DMS153 treated with DMSO at 0.1 percent for 48 hours (cell line): ENCODE data around the gene HACL1.

Source experiments
- DNase-seq: peaks from one replicate; lab custom pipeline; 2025; ENCODE audit not compliant: unreplicated experiment; lab: John Stamatoyannopoulos, UW

The HACL1 gene

DNA sequence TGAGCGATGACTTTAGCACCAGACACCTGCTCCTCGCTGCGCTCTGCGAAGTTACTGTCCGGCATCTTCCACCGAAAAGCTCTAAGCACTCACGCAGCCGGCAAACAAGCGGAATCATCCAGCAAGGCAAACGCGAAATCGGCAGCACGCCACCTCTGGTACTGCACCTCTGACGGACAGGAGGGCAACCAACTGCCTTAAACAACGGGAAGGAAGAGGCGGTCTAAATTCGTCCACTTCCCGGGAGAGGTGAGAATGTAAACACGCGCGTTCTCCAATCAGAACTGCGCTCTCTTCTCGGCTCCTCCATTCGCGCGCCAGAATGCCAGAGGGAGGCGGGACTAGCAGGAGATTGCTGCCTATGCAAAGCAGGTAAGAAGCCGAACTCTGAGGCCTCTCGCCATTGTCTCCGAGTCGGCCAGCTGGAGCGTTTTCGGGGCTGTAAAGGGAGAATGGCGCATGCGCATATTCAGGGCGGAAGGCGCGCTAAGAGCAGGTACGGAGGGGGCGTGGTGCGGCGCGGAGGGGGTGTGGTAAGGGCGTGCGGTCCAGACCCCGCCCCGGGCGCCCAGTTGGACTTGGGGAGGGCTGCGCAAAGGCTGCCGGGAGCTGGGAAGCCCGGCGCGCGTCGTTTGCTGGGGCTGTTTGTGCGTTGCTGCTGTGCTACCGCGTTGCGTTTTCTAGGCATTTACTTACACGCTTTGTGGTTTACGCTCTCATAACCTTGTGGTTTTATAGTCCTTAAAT lies at the start of gene HACL1, which contains the start of gene BTD:
HACL1 (minus strand) TSS at position 171 of the 747 bp plus-strand sequence; CDS start at position 65, 106 bp downstream.
BTD (plus strand) TSS at position 347 of the 747 bp plus-strand sequence. CDS start 33,695 bp downstream, outside the sequence.
- no peak for DNase-seq

DNA sequence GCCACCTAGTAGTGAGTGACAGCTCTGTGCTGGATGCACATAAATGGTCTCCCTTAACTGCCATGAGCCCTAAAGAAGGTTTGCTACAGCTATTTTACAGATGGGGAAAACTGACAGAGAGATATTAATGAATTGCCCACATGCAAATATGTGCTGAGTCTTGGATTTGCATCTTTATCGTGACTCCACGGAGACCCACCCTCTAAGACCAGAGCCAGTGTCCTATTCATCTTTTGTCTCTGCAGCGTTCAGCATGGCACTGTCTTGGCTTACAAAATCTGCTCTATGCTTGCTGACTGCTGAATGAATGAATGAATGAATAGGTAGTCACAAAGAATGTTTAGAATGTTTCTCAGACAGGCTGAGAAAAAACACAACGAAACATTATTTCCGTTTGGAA lies 48.5 kb upstream of the HACL1 start:
- no peak for DNase-seq

DNA sequence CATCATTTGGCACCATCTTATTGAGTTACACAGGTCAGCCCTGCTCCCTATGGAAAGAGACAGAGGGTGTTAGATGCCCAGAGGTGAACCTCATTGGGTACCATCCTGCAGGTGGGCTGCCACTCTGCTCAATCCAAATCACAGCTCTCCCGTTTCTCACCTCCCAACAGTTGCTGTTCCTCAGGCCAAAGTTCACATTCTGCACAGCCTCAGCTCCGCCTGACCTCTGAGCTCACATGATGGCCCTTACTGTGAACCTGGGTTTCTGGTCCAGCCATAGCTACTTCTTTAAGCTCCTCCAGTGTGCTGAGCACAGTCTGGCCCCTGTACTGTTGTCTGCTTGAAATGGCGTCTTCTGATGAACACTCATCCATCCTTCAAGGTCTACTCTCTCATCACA lies 48.0 kb upstream of the HACL1 start:
- no peak for DNase-seq

DNA sequence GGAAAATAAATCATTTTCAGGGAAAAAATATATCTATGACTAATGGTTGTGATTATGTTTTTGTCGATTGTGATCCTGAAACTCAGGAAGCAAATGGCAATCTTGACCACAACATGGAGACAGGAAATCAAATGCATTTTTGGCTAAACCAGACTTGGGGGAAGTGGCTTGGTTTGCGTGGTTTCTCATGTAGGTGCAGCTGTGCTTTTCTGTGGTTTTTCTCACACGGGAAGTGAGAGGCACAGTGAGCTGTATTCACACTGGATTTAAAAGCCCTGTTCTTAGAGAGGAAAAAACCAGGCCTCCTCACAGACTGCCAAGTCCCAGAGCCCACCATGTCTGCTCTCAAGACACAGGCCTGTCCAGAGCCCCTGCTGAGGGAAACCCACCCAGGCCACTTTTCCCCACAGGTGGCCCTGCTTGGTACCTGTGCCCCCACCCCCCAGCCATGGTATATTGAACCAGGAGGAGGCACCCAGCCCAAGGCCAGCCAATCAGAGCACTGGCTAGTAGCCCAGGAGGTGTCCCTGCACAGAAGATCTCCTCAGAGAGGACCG lies 46.3 kb upstream of the HACL1 start:
- DNase-seq: no peak

DNA sequence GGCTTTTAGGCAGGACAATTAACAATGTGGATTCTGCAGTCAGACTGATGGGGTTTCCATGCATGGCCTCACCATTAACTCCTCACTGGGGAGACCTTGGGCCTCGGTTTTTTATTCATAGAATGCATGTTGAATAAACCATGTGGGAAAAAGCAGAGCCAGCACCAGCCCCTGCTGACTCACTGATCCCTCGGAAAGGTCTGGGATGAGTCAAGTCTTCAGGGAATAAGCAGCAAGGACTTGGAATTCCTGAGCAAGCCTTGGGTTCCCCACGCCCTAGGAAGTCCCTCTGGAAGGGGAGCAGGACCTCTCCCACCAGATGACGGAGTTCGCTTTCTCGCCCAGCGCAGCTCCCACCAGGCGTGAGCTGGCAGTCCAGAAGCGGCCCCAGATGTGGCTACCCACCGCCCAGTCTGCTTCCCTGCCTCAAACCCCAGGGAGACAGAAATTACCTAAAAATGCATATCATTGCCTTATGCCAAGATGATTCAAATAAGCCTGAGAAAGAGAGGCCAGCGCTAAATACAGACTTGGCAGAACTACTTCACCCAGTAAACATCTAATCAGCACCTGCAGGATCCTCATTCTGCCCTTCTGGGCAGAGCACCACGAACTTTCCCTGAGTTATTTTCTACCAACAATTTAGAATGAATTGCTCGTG lies 45.6 kb upstream of the HACL1 start:
- no peak for DNase-seq

DNA sequence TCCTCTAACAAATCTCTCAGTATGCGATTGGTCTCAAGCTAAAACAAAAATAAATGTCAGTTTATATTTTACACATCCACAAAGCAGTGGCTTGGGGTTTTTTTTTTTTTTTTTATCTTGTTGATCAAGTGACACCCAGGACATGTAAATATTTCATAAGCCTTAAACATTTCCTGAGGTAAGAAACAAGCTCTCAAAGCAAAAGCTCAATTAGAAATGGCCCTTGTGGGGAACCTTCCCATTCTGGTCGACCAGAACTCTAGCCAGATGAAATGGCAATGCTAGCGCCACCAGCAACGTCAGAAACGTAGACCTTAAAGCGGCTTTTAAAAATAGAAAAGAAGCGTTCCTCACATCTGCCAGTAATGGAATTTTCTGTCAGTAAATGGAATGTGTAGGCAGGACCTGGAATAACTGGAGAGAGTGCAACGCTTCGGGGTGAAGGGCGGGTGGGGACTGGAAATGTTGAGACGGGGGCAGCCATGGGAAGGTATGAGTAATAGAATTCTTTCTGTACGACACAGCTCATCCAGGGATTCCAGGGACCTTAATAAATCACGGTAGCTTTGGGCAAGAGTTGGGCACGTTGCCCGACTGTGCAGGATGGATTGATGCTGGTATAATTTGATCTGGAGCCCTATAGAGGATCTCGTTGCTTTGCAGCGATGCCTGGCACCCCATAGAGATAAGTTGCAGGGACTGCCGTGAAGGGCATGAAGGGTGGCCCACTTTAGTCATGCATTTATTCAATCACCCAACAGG lies 44.6 kb upstream of the HACL1 start:
- no peak for DNase-seq

DNA sequence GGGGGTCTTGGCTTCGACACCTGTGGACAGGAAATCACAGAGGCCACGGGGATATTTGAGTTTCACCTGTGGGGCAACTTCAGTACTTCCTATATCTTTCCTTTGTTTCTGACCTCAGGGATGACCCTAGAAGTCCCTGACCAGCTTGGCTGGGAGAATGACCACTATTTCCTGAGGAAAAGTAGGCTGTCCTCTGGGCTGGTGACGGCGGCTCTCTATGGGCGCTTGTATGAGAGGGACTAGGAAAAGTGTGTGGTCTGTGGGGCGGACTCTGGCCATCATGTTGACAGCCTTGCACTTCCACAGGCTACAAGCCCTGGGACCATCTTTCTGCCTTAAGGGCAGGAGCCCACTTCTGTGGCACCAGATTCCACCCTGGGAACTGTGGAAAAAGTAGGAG lies 43.9 kb upstream of the HACL1 start:
- DNase-seq: no peak

DNA sequence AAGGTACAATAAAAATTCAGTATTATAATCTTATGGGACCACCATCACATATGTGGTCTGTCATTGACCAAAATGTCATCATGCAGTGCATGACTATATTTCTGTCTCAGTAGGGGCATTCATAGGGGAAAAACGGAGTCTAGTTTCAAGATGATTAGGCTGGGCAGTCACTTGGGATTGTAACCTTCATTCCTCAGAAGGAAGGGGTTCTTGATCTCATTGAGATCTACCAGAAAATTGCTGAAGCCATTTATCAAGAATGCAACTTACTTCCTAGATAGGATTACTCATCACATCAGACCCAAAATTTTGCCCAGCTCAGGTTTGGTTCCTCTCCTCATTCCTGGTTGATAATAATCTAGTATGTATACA lies 37.5 kb upstream of the HACL1 start:
- DNase-seq: no peak

DNA sequence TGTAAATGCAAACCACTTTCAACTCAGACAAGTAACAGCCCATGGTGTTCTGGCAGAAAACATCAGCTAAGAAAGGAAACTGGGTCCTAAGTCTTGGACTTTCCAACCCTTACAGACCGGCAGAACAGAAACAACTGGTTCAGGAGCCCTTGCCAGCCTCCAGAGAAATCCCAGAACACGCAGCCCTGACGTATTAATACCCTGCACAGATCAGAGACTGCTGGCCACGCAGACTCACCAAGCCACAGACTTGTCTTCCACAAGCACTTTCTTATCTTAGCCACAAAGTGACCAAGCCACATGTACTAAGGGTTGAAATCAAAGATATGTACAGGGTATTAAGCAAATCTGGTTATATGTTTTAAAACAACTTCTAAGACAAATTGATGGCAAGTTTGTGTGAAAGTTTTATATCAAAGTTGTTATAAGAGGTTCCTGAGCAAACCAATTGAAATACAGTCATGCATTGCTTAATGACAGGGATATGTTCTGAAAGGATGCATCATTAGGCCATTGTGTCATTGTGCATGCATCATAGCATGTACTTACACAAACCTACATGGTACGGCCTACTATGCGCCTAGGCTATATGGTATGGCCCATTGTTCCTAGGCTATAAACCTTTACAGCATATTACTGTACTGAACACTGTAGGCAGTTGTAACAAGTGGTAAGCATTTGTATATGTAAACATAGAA lies 37.0 kb upstream of the HACL1 start:
- DNase-seq: no peak

DNA sequence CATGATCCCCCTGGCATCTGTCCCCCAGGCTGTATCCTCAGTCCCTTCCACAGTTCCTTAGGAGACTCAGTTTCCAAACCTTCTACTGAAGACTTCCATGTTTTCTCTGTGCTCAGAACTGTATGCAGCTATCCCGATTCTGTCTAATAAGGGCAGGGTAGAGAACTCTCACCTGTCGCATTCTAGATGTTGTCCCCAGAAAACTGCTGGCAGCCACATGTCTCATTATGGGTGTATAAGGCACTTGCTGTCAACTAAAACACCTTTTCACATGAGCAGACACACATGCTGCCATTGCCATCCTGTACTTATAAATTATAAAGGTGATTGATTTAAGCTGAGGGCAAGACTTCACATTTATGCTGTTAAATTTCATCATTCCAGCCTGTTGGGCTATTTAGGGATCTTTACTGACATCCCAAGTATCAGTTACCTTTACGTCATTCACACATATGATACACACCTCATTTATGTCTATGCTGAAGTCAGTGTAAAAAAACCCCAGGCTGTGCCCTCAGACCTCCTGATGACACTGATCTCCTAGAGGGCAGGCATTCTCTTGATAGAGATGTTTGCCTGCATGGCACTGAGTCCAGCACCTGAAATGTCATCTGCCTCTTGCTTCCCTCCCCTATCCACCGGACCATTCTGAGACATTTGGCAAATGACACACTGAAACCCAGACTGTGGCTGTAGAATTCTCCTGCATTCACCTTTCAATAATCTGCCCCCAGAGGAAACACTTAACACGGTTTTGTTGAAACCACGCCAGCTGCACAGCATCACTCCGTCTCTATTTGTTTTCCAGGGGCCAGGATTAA lies 36.0 kb upstream of the HACL1 start:
- DNase-seq: no peak

DNA sequence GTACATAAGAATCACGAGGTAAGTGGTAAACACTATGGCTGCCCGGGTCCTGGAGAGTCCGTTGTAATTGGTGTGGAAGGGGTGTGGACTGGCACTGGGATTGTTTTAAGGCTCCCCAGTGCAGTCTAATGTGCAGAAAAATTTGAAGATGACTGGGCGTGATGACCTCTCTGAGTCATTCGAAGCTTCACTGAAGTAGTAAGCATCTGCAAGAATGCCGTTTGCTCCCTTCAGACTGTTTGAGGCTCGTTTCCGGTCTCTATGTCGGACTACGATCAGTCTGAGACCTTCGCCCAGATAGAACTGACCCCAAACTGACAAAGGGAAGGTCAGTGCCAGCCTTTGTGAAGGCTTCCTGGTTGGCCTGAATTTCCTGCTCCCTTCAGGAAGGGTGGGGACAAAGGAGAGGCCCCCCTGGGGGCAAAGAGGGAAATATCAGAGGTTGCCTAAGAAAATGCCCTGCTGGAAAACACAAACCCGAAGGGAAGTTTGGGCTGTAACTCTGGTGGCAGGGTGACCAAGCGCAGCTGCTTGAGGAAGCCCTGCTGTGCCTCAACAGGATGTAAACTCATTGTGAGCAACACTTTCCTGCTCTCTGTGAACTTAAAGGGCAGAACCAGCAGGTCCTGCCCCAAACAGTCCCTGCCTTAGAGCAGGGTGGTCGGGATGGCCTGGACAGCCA lies 34.8 kb upstream of the HACL1 start:
- no peak for DNase-seq

DNA sequence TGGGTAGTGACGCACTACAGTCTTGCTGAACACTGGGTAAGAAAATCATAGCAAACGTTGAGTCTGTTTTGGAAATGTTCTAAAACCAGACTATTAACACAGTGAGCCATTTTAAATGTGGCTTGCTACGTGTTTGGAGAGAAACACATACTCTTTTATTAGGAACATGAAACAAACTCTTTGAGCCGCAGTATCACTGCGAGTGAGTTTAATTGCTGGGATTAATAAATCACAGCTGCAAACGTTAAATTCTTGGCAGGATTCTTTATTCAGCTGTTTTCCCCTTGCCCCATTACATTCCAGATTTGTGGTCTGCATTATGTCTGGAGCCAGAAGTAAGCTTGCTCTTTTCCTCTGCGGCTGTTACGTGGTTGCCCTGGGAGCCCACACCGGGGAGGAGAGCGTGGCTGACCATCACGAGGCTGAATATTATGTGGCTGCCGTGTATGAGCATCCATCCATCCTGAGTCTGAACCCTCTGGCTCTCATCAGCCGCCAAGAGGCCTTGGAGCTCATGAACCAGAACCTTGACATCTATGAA lies 33.8 kb upstream of the HACL1 start:
- no peak for DNase-seq

DNA sequence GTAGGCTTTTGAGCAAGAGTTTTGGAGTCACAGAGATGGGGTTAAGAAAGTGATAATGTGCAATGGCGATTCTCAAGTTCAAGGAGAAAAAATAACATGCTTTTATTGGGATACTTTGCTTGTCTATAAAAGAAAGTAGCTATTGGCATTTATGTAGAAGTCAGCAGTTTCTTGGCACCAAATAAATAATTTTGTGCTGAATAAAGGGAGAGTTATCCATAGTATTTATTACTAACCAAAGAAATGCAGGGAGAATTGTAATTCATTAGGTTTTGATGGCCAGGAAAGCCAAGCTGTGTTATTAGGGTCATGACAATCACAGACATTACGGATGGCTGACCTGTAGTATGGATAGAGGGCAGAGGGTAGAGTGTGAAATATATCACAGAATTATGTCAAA lies 33.3 kb upstream of the HACL1 start:
- DNase-seq: no peak

DNA sequence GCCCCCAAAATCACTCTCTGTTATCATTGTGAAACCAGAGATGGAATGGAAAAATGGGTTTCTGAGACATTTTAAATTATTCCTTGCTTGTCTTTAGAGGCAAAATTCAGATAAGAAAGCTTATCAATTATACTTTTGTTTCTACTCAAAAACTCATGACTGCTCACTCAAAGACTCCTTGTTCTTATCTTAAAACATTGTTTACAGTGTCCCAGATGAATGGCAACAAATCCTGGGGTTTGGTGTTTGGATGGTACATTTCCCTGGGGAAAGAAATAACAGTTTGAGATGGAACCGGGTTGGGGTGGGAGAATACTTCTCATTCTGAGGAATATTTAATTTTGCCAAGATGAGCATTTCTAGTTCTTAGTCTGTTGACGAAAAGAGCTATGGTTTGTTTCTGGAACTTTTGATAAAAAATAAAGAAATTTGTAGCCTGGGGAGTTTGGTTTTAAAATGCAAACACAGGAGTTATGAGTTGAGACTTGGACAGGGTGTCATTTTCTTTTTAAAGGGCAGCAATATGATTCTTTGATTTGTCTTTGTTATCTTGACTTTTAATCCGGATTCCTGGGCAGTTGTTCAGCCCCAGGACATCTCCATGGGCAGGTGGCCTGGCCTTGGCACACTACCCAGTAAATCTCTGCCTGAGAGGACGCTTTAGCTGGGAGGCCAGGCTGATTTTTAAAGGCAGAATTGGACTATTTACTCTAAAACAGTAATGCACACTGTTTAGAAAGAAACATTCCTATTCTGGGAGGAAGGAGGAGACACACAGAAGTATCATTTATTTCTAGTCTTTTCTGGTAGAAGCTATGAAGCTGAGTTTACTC lies 32.6 kb upstream of the HACL1 start:
- DNase-seq: no peak

DNA sequence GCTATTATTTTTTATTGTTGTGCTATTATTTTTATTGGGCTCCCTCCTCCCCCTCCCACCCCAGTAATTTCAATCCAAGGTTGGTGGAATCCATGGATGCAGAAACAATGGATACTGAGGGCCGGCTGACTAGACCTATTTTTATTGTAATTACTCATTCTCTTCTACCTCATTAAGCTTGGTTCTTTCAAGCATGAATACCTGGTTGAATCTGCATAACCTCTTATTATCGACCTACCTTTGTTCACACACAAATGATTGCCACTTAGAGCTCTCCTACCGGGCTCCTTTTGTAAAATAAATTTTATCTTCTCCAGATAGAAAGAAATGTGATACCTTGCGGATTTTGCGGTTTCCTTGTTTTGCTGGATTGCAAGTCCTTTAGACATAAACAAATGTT lies 31.8 kb upstream of the HACL1 start:
- DNase-seq: no peak

DNA sequence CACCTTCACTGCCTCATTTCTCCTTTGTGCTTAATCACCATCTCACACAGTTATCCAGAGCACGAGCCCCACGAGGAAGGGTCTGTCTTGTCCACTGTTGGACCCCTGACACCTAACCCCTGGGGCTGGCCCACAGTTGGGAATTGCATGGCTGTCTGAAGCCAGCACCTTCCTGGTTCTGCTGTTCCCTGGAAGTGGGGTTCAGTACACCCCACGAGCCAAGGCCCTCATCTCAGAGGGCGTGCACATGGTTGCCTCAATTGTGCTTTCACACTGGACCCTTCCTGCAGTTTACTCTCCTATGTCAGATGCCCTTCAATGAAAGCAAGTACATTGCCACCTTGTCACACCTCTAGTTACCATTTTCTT lies 30.8 kb upstream of the HACL1 start:
- DNase-seq: no peak

DNA sequence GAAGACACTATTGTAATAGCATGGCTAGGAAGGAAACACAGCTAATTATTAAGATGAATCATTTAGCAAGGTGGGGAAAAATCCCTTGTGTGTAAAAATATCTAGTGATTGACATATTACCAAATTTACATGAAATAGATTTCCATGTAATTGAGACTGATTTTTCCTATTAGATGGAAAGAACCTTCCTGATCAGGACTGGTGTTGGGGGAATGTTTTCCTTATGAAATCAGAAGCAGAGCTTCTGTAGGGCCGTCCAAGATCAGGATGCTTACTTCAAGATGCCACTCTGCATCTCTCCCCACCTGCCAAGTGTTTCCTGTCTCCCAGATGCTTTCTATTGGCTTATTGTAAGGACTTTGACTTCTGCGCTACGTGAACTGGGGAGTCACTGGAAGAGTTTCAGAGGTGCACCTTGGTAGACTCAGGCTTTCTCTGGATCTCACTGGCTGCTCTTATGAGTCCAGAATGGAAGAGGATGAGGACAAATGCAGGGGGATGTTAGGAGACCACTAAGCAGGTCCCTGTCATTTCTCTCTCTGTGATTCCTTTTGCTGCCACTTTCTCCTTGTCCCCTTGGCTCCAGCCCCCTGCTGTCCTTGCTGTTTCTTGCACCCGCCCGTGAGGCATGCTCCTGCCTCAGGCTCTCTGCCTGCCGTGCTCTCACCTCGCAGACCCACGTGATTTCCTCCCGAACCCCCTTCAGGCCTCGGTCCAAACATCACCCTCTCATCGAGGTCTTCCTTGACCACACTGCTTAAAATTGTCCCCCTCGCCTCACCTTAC lies 30.2 kb upstream of the HACL1 start:
- no peak for DNase-seq
